ENCODE results near the gene FNBP1L. TPM values are rescaled to one million over a fixed set of nuclear protein-coding genes. Genes with fewer than 3 reads are reported as not detected.

Gene FNBP1L
- polyA plus RNA-seq, 1 donor (not counting 4 experiments of a cell fraction or from before 2014, with no cell fraction given): 22.9 TPM

- no peak overlapping the region for H3K4me3 ChIP-seq (ENCODE audit: control insufficient read depth in 2 of 3, extremely low read depth in 1 of 3, insufficient read depth in 2 of 3, low read depth in 1 of 3, low read length in 3 of 3)
- dilution Hi-C loops (cut with MboI; ENCODE audit: extremely low pct_ligation_motif_present, low sequenced_read_pairs): no loop called here
- H3K9me1 ChIP-seq (ENCODE audit: control insufficient read depth, extremely low read depth, insufficient read depth, low read length): peaks cover 28% of the 10 kb centered on the region
- peaks cover 58% of the 10 kb centered on the region for H3K4me1 ChIP-seq (ENCODE audit: control insufficient read depth, extremely low read depth, insufficient read depth, low read length)
- FAIRE-seq (no peak), DNase-seq (ENCODE audit: low read depth, low spot score) (no peak)
- H3K36me3 ChIP-seq (ENCODE audit: control insufficient read depth in 2 of 2, extremely low read depth in 1 of 2, insufficient read depth in 2 of 2, low read length in 2 of 2): peaks cover 15 to 35% of the 10 kb centered on the region in 2 experiments
- H4K20me1 ChIP-seq (ENCODE audit: control insufficient read depth, extremely low read depth, insufficient read depth, low read length): peaks cover 93% of the 10 kb centered on the region
- no peaks in the 10 kb centered on the region for H3K9me3 ChIP-seq (ENCODE audit: control insufficient read depth, low read depth, low read length)
- no peak overlapping the region for H3K9ac ChIP-seq (ENCODE audit: control insufficient read depth, extremely low read depth, insufficient read depth, low read length)
- H3K27me3 ChIP-seq (ENCODE audit: control insufficient read depth, extremely low read depth, insufficient read depth, low read length): no peaks in the 10 kb centered on the region
- H3K4me2 ChIP-seq (ENCODE audit: control insufficient read depth, extremely low read depth, insufficient read depth, low read depth, low read length): no peak overlapping the region
- H3K79me2 ChIP-seq (ENCODE audit: control insufficient read depth, insufficient read depth, low read length): peaks cover 99% of the 10 kb centered on the region
- TF ChIP-seq CTCF (optimal IDR thresholded peaks at IDR 0.05 in 1 of 3, IDR thresholded peaks at IDR 0.05 in 1 of 3, conservative IDR thresholded peaks at IDR 0.05 in 1 of 3; ENCODE audit: extremely low read depth in 1 of 3, insufficient read depth in 2 of 3, low read length in 3 of 3) (no peak), EZH2 (IDR thresholded peaks at IDR 0.05; ENCODE audit: low read length) (no peak)
- no peak overlapping the region for H2AFZ ChIP-seq (ENCODE audit: control insufficient read depth, low read length)
- H3K27ac ChIP-seq (ENCODE audit: control insufficient read depth, insufficient read depth, low read length): no peak overlapping the region
Measured at GRCh38 chr1:93603106-93603505, 155.2 kb downstream of the FNBP1L start.

GRCh38 chr1:93603601-93604000 is 155.7 kb downstream of the FNBP1L start:
- peaks cover 58% of the 10 kb centered on the region for H3K4me1 ChIP-seq (ENCODE audit: control insufficient read depth, extremely low read depth, insufficient read depth, low read length)
- DNase-seq (ENCODE audit: low read depth, low spot score) (no peak), FAIRE-seq (no peak)
- no peaks in the 10 kb centered on the region for H3K9me3 ChIP-seq (ENCODE audit: control insufficient read depth, low read depth, low read length)
- peaks cover 24% of the 10 kb centered on the region for H3K9me1 ChIP-seq (ENCODE audit: control insufficient read depth, extremely low read depth, insufficient read depth, low read length)
- H3K27ac ChIP-seq (ENCODE audit: control insufficient read depth, insufficient read depth, low read length): no peak overlapping the region
- H3K27me3 ChIP-seq (ENCODE audit: control insufficient read depth, extremely low read depth, insufficient read depth, low read length): no peaks in the 10 kb centered on the region
- peaks cover 99% of the 10 kb centered on the region for H3K79me2 ChIP-seq (ENCODE audit: control insufficient read depth, insufficient read depth, low read length)
- no peak overlapping the region for H3K4me2 ChIP-seq (ENCODE audit: control insufficient read depth, extremely low read depth, insufficient read depth, low read depth, low read length)
- dilution Hi-C loops (cut with MboI; ENCODE audit: extremely low pct_ligation_motif_present, low sequenced_read_pairs): no loop called here
- peaks cover 15 to 34% of the 10 kb centered on the region in 2 experiments for H3K36me3 ChIP-seq (ENCODE audit: control insufficient read depth in 2 of 2, extremely low read depth in 1 of 2, insufficient read depth in 2 of 2, low read length in 2 of 2)
- TF ChIP-seq CTCF (optimal IDR thresholded peaks at IDR 0.05 in 1 of 3, IDR thresholded peaks at IDR 0.05 in 1 of 3, conservative IDR thresholded peaks at IDR 0.05 in 1 of 3; ENCODE audit: extremely low read depth in 1 of 3, insufficient read depth in 2 of 3, low read length in 3 of 3): no peak
- TF ChIP-seq EZH2 (IDR thresholded peaks at IDR 0.05; ENCODE audit: low read length): no peak
- H3K9ac ChIP-seq (ENCODE audit: control insufficient read depth, extremely low read depth, insufficient read depth, low read length): no peak overlapping the region
- peaks cover 94% of the 10 kb centered on the region for H4K20me1 ChIP-seq (ENCODE audit: control insufficient read depth, extremely low read depth, insufficient read depth, low read length)
- H2AFZ ChIP-seq (ENCODE audit: control insufficient read depth, low read length): no peak overlapping the region
- no peak overlapping the region for H3K4me3 ChIP-seq (ENCODE audit: control insufficient read depth in 2 of 3, extremely low read depth in 1 of 3, insufficient read depth in 2 of 3, low read depth in 1 of 3, low read length in 3 of 3)

Small RNA genes within 50 kb of the gene (small RNA-seq; reads per million reads assigned to genes)
- gene RNA5SP53 (ENCODE audit: insufficient read length in 3 of 3, low read depth in 3 of 3, low replicate concordance in 1 of 3): 0 reads per million in 3 experiments

Other genes starting within 250 kb of the FNBP1L start
- gene DR1, start 102.2 kb upstream of the FNBP1L start, polyA plus RNA-seq: 29.2 to 47.9 TPM (median 34.4 TPM) in 3 replicates
- gene BCAR3, start 233.7 kb downstream of the FNBP1L start, polyA plus RNA-seq: 51.2 to 95.4 TPM (median 77.2 TPM) in 3 replicates